Left ventricle myocardium inferior (tissue), 1 donor: ENCODE measurements around the gene FBXL4. TPM values are rescaled to one million over a fixed set of nuclear protein-coding genes. Genes with fewer than 3 reads are reported as not detected.

Source experiments
- DNase-seq: peaks from one replicate; pipeline ENCODE4 v3.0.0-alpha.2; 2020
- H3K27ac ChIP-seq: fragments of 200-600 bp; replicated peaks from 2 replicates; pipeline ENCODE4 v1.8.0; 2021
- H3K27me3 ChIP-seq: fragments of 200-600 bp; 2 replicates; pipeline ENCODE4 v1.8.0; 2021; ENCODE audit warnings: low read depth
- H3K36me3 ChIP-seq: fragments of 200-600 bp; 2 replicates; pipeline ENCODE4 v1.8.0; 2021
- H3K4me1 ChIP-seq: fragments of 200-600 bp; 2 replicates; pipeline ENCODE4 v1.8.0; 2021
- H3K4me3 ChIP-seq: fragments of 200-600 bp; 2 replicates; pipeline ENCODE4 v1.8.0; 2021; ENCODE audit warnings: mild to moderate bottlenecking, moderate library complexity
- H3K9me3 ChIP-seq: fragments of 200-600 bp; replicated peaks from 2 replicates; pipeline ENCODE4 v1.8.0; 2021
- CTCF ChIP-seq: fragments of 200-600 bp; IDR thresholded peaks from 2 replicates; pipeline ENCODE4 v1.8.0; 2021; ENCODE audit warnings: antibody characterized with exemption, mild to moderate bottlenecking, borderline replicate concordance
- intact Hi-C: fragments of 100-400 bp; cut with micrococcal nuclease; formaldehyde crosslinking; loops from one replicate; pipeline ENCODE4 v1.11.0; 2022
- long read RNA-seq: library from polyadenylated mRNA; unstranded; transcript quantifications from one replicate; pipeline ENCODE4 v2.0.0, GENCODE V29; 2021
- total RNA-seq: library from RNA; stranded (reverse); fragmentation: NEBNext Ultra II Directional; extraction: Animal tissue kit (Norgen Biotek cat#: 25700); gene quantifications from one replicate; pipeline ENCODE4 v1.2.1, GENCODE V29; 2021
- donor health status: DM: no; HTN: yes; CAD: no; lungs with severe emphysema.

The FBXL4 gene
- total RNA-seq: 17.2 TPM
- long read RNA-seq, full-length matches to known transcripts: 17 of 26 reads
- long read RNA-seq, partial matches to known transcripts: 6 of 26 reads
- long read RNA-seq, other reads (novel, unspliced or antisense): 3 of 26 reads

GRCh38 chr6:98947411-98948292 is at the start of gene FBXL4:
FBXL4 (minus strand) TSS chr6:98947946; CDS start chr6:98926988, 20,958 bp downstream.
- peak within 1 kb of the TSS; percentile 95 for H3K27ac ChIP-seq
- no peak for TF ChIP-seq CTCF
- H3K27me3 ChIP-seq: no peaks in the 10 kb centered on the region
- intact Hi-C loops: no loop called here
- DNase-seq: peak; percentile 86
- H3K36me3 ChIP-seq: no peaks in the 10 kb centered on the region
- peaks cover 36% of the 10 kb centered on the region for H3K4me1 ChIP-seq
- H3K9me3 ChIP-seq: peaks cover 16% of the 10 kb centered on the region
- H3K4me3 ChIP-seq: peak within 1 kb of the TSS; percentile 92

- H3K36me3 ChIP-seq: no peaks in the 10 kb centered on the region
- DNase-seq: no peak
- no peaks in the 10 kb centered on the region for H3K27me3 ChIP-seq
- no peaks in the 10 kb centered on the region for H3K9me3 ChIP-seq
- no peak overlapping the region for H3K4me3 ChIP-seq
- H3K27ac ChIP-seq: no peak overlapping the region
- intact Hi-C loops: no loop called here
- TF ChIP-seq CTCF: no peak
- H3K4me1 ChIP-seq: peaks cover 33% of the 10 kb centered on the region
These were observed 47.4 kb upstream of the FBXL4 start for GRCh38 chr6:98995116-98995515.

GRCh38 chr6:98992535-98992934 is 44.8 kb upstream of the FBXL4 start:
- peaks cover 27% of the 10 kb centered on the region for H3K4me1 ChIP-seq
- H3K9me3 ChIP-seq: no peaks in the 10 kb centered on the region
- no peaks in the 10 kb centered on the region for H3K27me3 ChIP-seq
- no peak overlapping the region for H3K4me3 ChIP-seq
- intact Hi-C loops: no loop called here
- DNase-seq: no peak
- no peaks in the 10 kb centered on the region for H3K36me3 ChIP-seq
- TF ChIP-seq CTCF: no peak
- peak overlapping the region; percentile 64 for H3K27ac ChIP-seq

GRCh38 chr6:98986071-98986615 is 38.4 kb upstream of the FBXL4 start:
- DNase-seq: no peak
- Histone ChIP-seq H3K9me3 (no peaks in the 10 kb centered on the region), H3K36me3 (no peaks in the 10 kb centered on the region), H3K27ac (no peak overlapping the region), H3K4me1 (peaks cover 6% of the 10 kb centered on the region), H3K4me3 (no peak overlapping the region), H3K27me3 (no peaks in the 10 kb centered on the region)
- TF ChIP-seq CTCF: no peak
- intact Hi-C loops: no loop called here

- Histone ChIP-seq H3K9me3 (no peaks in the 10 kb centered on the region), H3K4me3 (no peak overlapping the region), H3K4me1 (peaks cover 6% of the 10 kb centered on the region), H3K27ac (no peak overlapping the region), H3K27me3 (no peaks in the 10 kb centered on the region), H3K36me3 (no peaks in the 10 kb centered on the region)
- no peak for DNase-seq
- no peak for TF ChIP-seq CTCF
- intact Hi-C loops: no loop called here
These were observed 37.6 kb upstream of the FBXL4 start for GRCh38 chr6:98985391-98985790.
